Neuron (in vitro differentiated cells): ENCODE results near the gene CDH7.

Experiments used
- H2AFZ ChIP-seq: one replicate; pipeline ENCODE4 v1.6.1; 2013; ENCODE audit warnings: low read depth, mild to moderate bottlenecking, inconsistent platforms, low read length, moderate library complexity
- H3K27me3 ChIP-seq: one replicate; pipeline ENCODE4 v1.6.1; 2013; ENCODE audit warnings: low read length; ENCODE audit not compliant: insufficient read depth
- H3K36me3 ChIP-seq: one replicate; pipeline ENCODE4 v1.6.1; 2013; ENCODE audit warnings: low read length; ENCODE audit not compliant: insufficient read depth
- H3K4me1 ChIP-seq: one replicate; pipeline ENCODE4 v1.6.1; 2013; ENCODE audit warnings: low read length; ENCODE audit not compliant: insufficient read depth
- H3K4me3 ChIP-seq: 2 replicates; pipeline ENCODE4 v1.5.1; 2013; ENCODE audit warnings: mild to moderate bottlenecking, low read length, moderate library complexity
- H3K9me3 ChIP-seq: one replicate; pipeline ENCODE4 v1.6.1; 2013; ENCODE audit warnings: low read length

The CDH7 gene

DNA sequence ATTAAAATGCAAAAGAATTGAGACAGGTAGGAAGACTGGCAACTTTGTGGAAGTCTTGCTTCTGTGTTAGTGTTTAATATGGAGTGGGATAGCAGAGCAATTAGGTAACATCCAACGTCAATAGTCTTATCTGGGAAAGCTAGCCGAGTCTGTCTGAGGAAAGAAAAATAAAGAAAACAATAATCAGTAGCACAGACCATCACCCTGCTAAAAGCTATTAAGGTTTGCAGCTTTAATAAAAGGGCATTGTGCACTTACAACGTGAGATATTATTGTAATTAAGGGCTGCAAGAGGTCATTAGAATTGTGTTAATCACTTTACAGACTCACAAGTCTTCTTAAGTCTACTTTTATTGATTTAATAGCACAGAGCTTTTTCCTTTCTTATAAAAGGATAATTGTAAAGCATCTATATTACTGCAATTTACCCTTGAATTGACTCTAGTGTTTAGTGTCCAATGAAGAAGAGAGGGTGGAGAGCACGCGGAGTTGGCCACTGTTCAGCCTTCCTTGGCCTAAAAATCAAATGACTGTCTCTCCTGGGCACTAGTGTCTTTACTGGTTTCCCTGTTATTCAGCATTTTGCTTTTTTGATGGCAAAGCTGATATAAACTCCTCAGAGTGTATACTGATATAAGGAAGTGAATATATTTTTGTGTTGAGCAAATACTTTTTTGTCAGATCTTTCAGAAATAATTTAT is 2.0 kb downstream of the CDH7 start:
- no peaks in the 10 kb centered on the region for H3K9me3 ChIP-seq
- H3K4me1 ChIP-seq: peaks cover 31% of the 10 kb centered on the region
- H3K4me3 ChIP-seq: peak overlapping the region; percentile 71
- H2AFZ ChIP-seq: no peak overlapping the region
- no peaks in the 10 kb centered on the region for H3K27me3 ChIP-seq
- H3K36me3 ChIP-seq: no peaks in the 10 kb centered on the region

DNA sequence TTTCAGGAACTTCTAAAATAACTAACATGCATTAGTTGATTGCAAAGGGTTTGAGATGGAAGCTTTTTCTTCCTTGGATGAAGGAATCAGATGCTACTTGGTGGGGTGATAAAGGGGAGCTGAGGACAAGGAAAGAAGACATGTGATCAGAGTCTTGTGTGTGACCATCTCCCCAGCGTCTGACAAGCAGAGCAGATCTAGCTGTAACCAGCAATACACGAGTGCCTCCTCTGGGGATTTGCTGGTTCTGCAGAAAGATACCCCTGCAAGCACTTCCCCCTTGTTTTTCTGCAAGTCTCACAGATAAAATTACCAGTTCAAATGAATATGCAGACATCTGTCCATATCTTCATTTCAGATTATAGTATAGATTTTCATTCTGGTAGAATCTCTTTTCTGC is 2.7 kb downstream of the CDH7 start:
- Histone ChIP-seq H3K4me3 (peak overlapping the region; percentile 71), H2AFZ (no peak overlapping the region), H3K4me1 (peaks cover 31% of the 10 kb centered on the region), H3K27me3 (no peaks in the 10 kb centered on the region), H3K9me3 (no peaks in the 10 kb centered on the region), H3K36me3 (no peaks in the 10 kb centered on the region)

DNA sequence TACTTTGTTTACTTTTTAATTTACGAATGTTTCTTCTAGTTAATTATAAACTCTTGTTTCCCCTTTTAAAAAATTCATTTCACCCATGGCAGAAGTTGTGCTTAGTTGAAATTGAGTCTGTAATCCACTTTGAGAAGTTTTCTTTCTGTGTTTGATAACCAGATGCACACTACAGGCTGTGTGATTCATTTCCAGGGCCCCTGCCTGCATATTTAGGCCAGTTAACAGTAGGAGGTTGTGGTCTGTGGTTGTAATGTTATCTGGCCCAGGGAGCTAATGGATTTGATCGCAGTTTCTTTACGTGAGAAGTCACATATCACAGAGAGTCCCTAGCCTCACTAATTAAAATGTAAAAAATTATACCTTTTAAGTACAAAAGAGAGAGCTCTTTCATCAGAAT is 3.3 kb downstream of the CDH7 start:
- H3K36me3 ChIP-seq: no peaks in the 10 kb centered on the region
- H3K27me3 ChIP-seq: no peaks in the 10 kb centered on the region
- no peaks in the 10 kb centered on the region for H3K9me3 ChIP-seq
- H3K4me3 ChIP-seq: peak overlapping the region; percentile 23
- H2AFZ ChIP-seq: no peak overlapping the region
- peaks cover 31% of the 10 kb centered on the region for H3K4me1 ChIP-seq

DNA sequence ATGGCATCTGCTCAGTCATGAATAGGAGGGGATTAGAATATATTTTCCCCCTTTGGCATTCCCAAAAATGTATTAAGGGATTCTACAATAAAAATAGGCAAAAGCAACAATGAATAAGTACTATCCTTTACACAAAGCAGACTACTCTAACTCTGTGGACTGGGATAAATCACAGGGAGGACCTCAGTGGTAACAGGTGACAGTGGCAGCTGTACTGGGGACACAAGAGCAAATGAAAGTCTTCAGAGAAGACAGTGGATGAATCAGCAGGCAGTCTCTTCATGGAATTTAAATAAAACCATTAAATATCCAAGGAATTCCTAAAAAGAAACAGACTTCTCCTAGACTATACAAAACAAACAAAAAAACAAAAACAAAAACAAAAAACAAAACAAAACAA is 4.8 kb downstream of the CDH7 start:
- Histone ChIP-seq H3K36me3 (no peaks in the 10 kb centered on the region), H3K4me3 (no peak overlapping the region), H3K9me3 (no peaks in the 10 kb centered on the region), H3K4me1 (peaks cover 24% of the 10 kb centered on the region), H2AFZ (no peak overlapping the region), H3K27me3 (no peaks in the 10 kb centered on the region)

DNA sequence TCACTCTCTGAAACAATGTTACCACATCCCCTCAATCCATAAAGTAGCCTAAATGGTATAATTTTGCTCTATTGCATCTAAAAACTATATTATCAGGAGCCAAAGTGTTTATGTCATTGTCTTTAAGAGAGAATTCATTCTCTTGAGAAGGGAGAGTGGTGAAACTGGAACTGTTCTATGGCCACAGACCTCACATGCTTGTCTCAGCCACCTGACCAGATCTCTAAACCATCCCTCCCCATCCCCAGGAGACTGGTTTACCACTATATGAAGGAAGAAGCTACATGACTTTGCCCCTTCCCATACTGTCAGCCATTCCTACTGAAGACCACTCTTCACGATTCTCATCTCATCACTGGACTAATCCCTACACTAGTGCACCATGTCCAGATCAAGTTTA is 9.6 kb downstream of the CDH7 start:
- H2AFZ ChIP-seq: no peak overlapping the region
- H3K9me3 ChIP-seq: no peaks in the 10 kb centered on the region
- peaks cover 3% of the 10 kb centered on the region for H3K4me1 ChIP-seq
- peaks cover 9% of the 10 kb centered on the region for H3K36me3 ChIP-seq
- H3K27me3 ChIP-seq: no peaks in the 10 kb centered on the region
- no peak overlapping the region for H3K4me3 ChIP-seq

DNA sequence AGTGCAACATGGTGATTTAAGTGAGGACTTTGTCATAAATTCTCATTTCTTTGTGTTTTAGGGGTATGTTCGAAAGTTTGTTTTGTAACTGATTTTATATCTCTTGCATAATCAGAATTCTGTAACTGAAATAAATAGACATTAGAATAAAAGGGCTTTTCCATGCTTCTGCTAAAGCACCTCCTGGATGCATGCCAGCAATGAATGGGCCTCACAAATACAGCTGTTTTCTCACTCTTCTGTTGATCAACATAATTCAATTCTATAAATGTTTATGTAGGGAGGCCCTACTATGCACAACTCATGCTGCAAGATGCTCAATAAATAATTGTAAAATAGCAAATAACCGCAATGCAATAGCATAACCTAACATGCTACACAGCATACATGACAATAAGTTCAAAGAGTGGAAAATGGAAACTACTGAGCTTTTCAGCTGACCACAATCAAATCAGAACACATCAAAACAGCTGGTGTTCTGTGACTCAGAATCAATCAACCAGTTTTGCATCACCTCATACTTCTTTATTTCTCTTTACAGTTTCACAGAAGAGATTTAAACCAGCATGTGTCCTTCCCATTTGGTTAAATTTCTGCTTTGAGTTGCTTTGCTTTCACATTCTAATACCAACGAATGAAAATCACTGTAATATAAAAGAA is 11.0 kb downstream of the CDH7 start:
- H3K4me1 ChIP-seq: peaks cover 3% of the 10 kb centered on the region
- no peaks in the 10 kb centered on the region for H3K27me3 ChIP-seq
- H2AFZ ChIP-seq: no peak overlapping the region
- H3K4me3 ChIP-seq: no peak overlapping the region
- H3K9me3 ChIP-seq: no peaks in the 10 kb centered on the region
- peaks cover 10% of the 10 kb centered on the region for H3K36me3 ChIP-seq

DNA sequence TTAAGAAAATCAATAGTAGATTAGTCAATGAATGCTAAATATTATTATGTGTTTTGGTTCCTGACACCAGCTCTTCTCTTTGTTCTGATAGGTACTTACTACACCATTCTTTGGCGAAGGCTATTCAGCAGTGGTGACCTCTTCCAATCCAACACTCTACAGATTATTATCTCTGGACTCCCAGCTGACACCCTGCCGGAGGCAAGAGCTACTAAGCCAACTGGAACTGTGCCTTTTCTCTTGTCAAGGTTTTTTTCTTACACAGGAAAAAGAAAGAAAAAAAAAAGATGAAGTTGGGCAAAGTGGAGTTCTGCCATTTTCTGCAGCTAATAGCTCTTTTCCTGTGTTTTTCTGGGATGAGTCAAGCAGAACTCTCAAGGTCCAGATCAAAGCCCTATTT is 11.7 kb downstream of the CDH7 start:
- Histone ChIP-seq H3K4me3 (no peak overlapping the region), H3K36me3 (peaks cover 10% of the 10 kb centered on the region), H3K27me3 (no peaks in the 10 kb centered on the region), H3K4me1 (peaks cover 3% of the 10 kb centered on the region), H2AFZ (no peak overlapping the region), H3K9me3 (no peaks in the 10 kb centered on the region)

DNA sequence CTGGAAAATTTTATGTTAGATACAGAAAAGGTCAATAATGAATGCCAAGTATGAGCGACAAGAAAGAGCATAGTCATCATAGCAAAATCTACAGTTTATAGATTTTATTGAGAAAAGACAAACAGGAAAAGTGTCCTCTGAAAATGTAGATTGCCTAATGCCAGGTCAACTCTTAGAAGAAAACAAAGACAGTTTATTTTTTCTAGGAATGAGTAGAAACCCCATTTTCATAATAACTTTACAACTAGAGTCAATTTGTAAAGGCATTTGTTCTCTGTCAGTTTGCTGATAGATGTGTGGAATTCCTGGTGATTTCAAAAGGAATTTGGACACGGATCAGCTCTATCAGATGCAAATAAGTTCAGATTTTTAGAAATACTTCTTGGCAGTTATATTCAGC is 16.6 kb downstream of the CDH7 start:
- Histone ChIP-seq H3K36me3 (peaks cover 10% of the 10 kb centered on the region), H3K4me3 (no peak overlapping the region), H3K4me1 (peaks cover 3% of the 10 kb centered on the region), H2AFZ (no peak overlapping the region), H3K9me3 (no peaks in the 10 kb centered on the region), H3K27me3 (no peaks in the 10 kb centered on the region)

DNA sequence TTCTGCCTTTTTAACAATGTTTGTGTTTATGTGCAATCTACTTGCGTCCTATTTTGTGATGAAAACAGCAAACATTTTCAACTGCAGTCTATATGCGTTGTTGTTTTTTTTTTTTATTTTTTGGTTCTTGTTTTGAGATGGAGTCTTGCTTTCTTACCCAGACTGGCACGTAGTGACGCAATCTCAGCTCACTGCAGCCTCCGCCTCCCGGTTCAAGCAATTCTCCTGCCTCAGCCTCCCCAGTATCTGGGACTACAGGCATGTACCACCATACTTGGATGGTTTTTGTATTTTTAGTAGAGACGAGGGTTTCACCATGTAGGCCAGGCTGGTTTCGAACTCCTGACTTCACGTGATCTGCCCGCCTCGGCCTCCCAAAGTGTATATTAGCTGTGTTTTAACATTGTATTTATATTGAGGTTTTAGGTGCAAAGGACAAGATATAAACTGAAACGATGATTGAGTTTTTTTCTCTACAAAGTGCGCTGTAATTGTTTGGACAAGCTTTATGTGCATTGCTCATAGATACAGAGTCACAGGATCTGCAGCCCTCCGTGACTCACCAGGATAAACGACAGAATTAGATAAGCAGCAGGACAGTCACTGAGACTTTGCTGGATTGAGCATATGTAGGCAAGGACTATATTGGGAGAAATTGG is 17.4 kb downstream of the CDH7 start:
- H3K4me3 ChIP-seq: no peak overlapping the region
- H3K36me3 ChIP-seq: peaks cover 8% of the 10 kb centered on the region
- no peaks in the 10 kb centered on the region for H3K27me3 ChIP-seq
- no peaks in the 10 kb centered on the region for H3K4me1 ChIP-seq
- no peak overlapping the region for H2AFZ ChIP-seq
- no peaks in the 10 kb centered on the region for H3K9me3 ChIP-seq

DNA sequence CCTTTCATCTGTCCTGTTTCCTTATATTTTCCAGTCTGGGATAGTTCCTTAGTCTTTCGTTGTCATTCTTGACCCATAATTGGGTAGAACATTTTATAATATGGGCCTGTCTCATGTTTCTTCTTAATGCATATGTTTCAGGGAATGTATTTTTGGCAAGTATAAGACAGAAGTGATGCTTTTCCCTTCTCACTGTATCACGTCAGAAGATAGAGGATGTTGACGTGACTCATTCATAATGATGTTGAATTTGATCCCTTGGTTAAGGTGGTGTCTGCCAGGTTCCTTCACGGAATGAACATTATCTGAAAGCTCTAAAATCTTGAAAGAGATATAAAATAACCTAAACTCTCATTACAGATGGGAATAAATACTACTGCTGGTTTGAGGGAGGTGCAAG is 18.8 kb downstream of the CDH7 start:
- Histone ChIP-seq H3K4me1 (no peaks in the 10 kb centered on the region), H3K9me3 (no peaks in the 10 kb centered on the region), H3K4me3 (no peak overlapping the region), H3K36me3 (peaks cover 3% of the 10 kb centered on the region), H3K27me3 (no peaks in the 10 kb centered on the region), H2AFZ (no peak overlapping the region)

DNA sequence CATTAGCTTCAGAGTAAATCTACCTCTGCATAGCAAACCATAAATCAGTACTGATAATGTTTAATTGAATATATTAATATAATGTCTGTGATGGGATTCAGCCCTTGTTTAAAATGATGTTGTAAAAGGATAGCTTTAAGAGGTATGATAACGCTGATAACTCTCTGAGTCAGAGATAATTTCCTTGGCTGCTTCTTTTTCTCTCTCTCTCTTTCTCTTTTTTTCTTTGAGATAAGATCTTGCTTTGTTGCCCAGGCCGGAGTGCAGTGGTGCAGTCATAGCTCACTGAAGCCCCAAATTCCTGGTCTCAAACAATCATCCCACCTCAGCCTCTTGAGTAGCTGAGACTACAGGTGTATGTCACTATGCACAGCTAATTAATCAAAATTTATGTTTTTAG is 35.7 kb downstream of the CDH7 start:
- Histone ChIP-seq H2AFZ (no peak overlapping the region), H3K27me3 (no peaks in the 10 kb centered on the region), H3K36me3 (no peaks in the 10 kb centered on the region), H3K9me3 (no peaks in the 10 kb centered on the region), H3K4me1 (peaks cover under 1% of the 10 kb centered on the region), H3K4me3 (no peak overlapping the region)

DNA sequence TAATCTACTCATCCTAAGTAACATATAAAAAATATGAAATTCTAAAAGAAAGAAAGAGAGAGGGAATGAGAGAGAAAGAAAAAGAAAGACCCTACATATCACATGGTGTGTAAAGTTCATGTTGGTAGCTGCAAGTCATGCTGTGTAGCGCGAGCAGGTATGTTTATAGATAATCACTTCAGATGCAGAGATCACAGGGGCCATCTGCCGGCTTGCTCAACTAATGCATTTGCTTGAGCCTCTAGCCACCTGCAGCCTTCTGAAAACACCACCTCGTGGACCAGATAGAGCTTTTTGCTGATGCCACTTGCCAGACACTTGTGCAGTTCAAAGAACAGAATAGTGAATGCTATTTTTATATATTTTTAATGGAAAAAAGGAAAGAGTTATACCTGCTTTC is 37.6 kb downstream of the CDH7 start:
- Histone ChIP-seq H3K36me3 (no peaks in the 10 kb centered on the region), H3K9me3 (no peaks in the 10 kb centered on the region), H3K4me3 (no peak overlapping the region), H3K4me1 (peaks cover 8% of the 10 kb centered on the region), H2AFZ (no peak overlapping the region), H3K27me3 (no peaks in the 10 kb centered on the region)

DNA sequence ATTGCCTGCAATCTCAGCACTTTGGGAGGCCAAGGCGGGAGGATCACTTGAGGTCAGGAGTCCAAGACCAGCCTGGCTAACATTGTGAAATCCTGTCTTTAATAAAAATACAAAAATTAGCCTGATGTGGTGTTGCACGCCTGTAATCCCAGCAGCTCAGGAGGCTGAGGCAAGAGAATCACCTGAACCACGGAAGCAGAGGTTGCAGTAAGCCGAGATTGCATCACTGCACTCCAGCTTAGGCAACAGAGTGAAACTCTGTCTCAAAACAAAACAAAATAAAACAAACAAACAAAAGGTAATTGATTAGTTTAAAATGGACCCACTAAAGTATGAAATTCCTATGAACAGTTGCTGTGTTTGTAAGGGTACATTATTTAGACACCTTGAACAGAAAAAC is 39.8 kb downstream of the CDH7 start:
- Histone ChIP-seq H3K9me3 (no peaks in the 10 kb centered on the region), H3K36me3 (no peaks in the 10 kb centered on the region), H3K4me1 (peaks cover 8% of the 10 kb centered on the region), H2AFZ (no peak overlapping the region), H3K27me3 (no peaks in the 10 kb centered on the region), H3K4me3 (no peak overlapping the region)
